ENCODE results near the gene ST6GALNAC3. TPM values are rescaled to one million over a fixed set of nuclear protein-coding genes. Genes with fewer than 3 reads are reported as not detected.

ST6GALNAC3 gene
- total RNA-seq, 1 donor from 2014 or later = 22.0 TPM

GRCh38 chr1:76314730-76315129 is 240.2 kb downstream of the ST6GALNAC3 start:
- no peak overlapping the region for H3K27ac Mint-ChIP-seq (ENCODE audit: unreplicated experiment)
- TF ChIP-seq CTCF (conservative IDR thresholded peaks at IDR 0.05) = no peak
- no peak for DNase-seq (ENCODE audit: low read depth, low spot score)
- no peak overlapping the region for H3K4me3 Mint-ChIP-seq
- H3K4me1 Mint-ChIP-seq = peaks cover 19% of the 10 kb centered on the region
- H3K9me3 Mint-ChIP-seq = peaks cover 8% of the 10 kb centered on the region
- peaks cover 9% of the 10 kb centered on the region for H3K36me3 Mint-ChIP-seq (ENCODE audit: low read depth)
- H3K27me3 Mint-ChIP-seq (ENCODE audit: low read depth) = no peaks in the 10 kb centered on the region

- no peak for DNase-seq (ENCODE audit: low read depth, low spot score)
- Mint-ChIP-seq H3K9me3 (peaks cover 3% of the 10 kb centered on the region), H3K4me3 (no peak overlapping the region), H3K27me3 (ENCODE audit: low read depth) (no peaks in the 10 kb centered on the region), H3K36me3 (ENCODE audit: low read depth) (peaks cover 7% of the 10 kb centered on the region), H3K4me1 (peaks cover 19% of the 10 kb centered on the region), H3K27ac (ENCODE audit: unreplicated experiment) (no peak overlapping the region)
- TF ChIP-seq CTCF (conservative IDR thresholded peaks at IDR 0.05) = no peak
Observed at GRCh38 chr1:76317299-76317900, 242.9 kb downstream of the ST6GALNAC3 start.

- peaks cover 15% of the 10 kb centered on the region for H3K4me1 Mint-ChIP-seq
- DNase-seq (ENCODE audit: low read depth, low spot score) = peak; percentile 19
- peak; percentile 94 for TF ChIP-seq CTCF (conservative IDR thresholded peaks at IDR 0.05)
- H3K36me3 Mint-ChIP-seq (ENCODE audit: low read depth) = peaks cover 1% of the 10 kb centered on the region
- H3K27ac Mint-ChIP-seq (ENCODE audit: unreplicated experiment) = no peak overlapping the region
- no peaks in the 10 kb centered on the region for H3K27me3 Mint-ChIP-seq (ENCODE audit: low read depth)
- H3K9me3 Mint-ChIP-seq = peaks cover 1% of the 10 kb centered on the region
- H3K4me3 Mint-ChIP-seq = no peak overlapping the region
Observed at GRCh38 chr1:76330991-76331603, 256.6 kb downstream of the ST6GALNAC3 start.

GRCh38 chr1:76335882-76336281 is 261.3 kb downstream of the ST6GALNAC3 start:
- DNase-seq (ENCODE audit: low read depth, low spot score) = no peak
- H3K27ac Mint-ChIP-seq (ENCODE audit: unreplicated experiment) = no peak overlapping the region
- H3K4me1 Mint-ChIP-seq = peaks cover 30% of the 10 kb centered on the region
- no peaks in the 10 kb centered on the region for H3K9me3 Mint-ChIP-seq
- H3K27me3 Mint-ChIP-seq (ENCODE audit: low read depth) = no peaks in the 10 kb centered on the region
- no peak for TF ChIP-seq CTCF (conservative IDR thresholded peaks at IDR 0.05)
- H3K36me3 Mint-ChIP-seq (ENCODE audit: low read depth) = no peaks in the 10 kb centered on the region
- no peak overlapping the region for H3K4me3 Mint-ChIP-seq

GRCh38 chr1:76336931-76337371 is 262.4 kb downstream of the ST6GALNAC3 start:
- no peaks in the 10 kb centered on the region for H3K27me3 Mint-ChIP-seq (ENCODE audit: low read depth)
- peak overlapping the region; percentile 79 for H3K27ac Mint-ChIP-seq (ENCODE audit: unreplicated experiment)
- H3K4me1 Mint-ChIP-seq = peaks cover 28% of the 10 kb centered on the region
- no peak for TF ChIP-seq CTCF (conservative IDR thresholded peaks at IDR 0.05)
- H3K9me3 Mint-ChIP-seq = no peaks in the 10 kb centered on the region
- no peak for DNase-seq (ENCODE audit: low read depth, low spot score)
- H3K4me3 Mint-ChIP-seq = peak overlapping the region; percentile 27
- peaks cover 4% of the 10 kb centered on the region for H3K36me3 Mint-ChIP-seq (ENCODE audit: low read depth)

Measured in neural crest cell (in vitro differentiated cells).